NAMALWA (cell line): Measurements from ENCODE around the gene CSTB.
A peak's percentile ranks its signal among the peaks of the same experiment; 100 is the strongest.

ENCODE experiments used
- DNase-seq: peaks from one replicate; pipeline ENCODE4 v3.0.0-alpha.2; 2015; ENCODE audit warnings: low spot score

Gene CSTB

GRCh38 chr21:43728467-43729390 is 47.4 kb downstream of the CSTB start:
- DNase-seq = peak; percentile 76

- no peak for DNase-seq
Measured at GRCh38 chr21:43728154-43728466, 48.0 kb downstream of the CSTB start.

GRCh38 chr21:43727519-43728153 is 48.5 kb downstream of the CSTB start:
- no peak for DNase-seq

- DNase-seq = no peak
Measured at GRCh38 chr21:43726686-43727518, 49.2 kb downstream of the CSTB start.
